A673 (cell line): ENCODE measurements around the gene TTC7B.

Experiments
- EZH2 ChIP-seq: fragments of 200-600 bp; sonication (generic); IDR thresholded peaks from 2 replicates; pipeline ENCODE4 v1.6.1; 2017; ENCODE audit warnings: borderline replicate concordance, low read depth, mild to moderate bottlenecking, mixed read lengths, antibody characterized with exemption, low read length; ENCODE audit not compliant: poor library complexity, severe bottlenecking
- TF ChIP-seq, protein P1 (sequence below): fragments of 300-800, 200-600 bp; sonication (generic); conservative IDR thresholded peaks from 2 replicates; pipeline ENCODE4 v1.5.1; 2017; ENCODE audit warnings: low read depth, mild to moderate bottlenecking, antibody characterized with exemption, low read length, moderate library complexity, mixed read lengths

DNA sequence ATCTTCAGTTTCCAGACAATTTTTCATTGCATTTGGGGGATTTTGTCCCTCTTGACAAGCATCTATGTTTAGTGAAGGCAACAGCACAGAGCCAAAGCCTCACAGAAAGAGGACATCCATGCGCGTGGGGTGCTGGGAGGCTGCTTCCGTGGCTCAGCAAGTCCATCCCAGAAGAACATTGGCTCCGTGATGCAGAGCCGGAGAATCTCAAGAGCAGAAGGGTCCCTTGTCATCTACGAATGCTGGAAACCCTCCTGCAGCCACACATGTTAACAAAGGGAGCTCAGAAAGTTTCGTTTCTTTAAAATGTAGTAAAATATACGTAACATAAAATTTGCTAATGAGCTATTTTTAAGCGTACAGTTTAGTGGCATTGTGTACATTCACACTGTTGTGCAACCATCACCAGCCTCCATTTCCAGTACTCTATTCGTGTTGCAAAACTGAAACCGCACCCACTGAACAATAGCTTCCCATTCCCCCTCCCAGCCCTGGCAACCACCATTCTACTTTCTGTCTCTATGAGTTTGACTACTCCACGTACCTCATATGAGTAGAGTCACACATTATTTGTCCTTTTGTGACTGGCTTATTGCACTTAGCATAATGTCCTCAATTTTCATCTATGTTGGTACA, 185.9 kb downstream of the TTC7B start:
- TF ChIP-seq, protein P1, sequence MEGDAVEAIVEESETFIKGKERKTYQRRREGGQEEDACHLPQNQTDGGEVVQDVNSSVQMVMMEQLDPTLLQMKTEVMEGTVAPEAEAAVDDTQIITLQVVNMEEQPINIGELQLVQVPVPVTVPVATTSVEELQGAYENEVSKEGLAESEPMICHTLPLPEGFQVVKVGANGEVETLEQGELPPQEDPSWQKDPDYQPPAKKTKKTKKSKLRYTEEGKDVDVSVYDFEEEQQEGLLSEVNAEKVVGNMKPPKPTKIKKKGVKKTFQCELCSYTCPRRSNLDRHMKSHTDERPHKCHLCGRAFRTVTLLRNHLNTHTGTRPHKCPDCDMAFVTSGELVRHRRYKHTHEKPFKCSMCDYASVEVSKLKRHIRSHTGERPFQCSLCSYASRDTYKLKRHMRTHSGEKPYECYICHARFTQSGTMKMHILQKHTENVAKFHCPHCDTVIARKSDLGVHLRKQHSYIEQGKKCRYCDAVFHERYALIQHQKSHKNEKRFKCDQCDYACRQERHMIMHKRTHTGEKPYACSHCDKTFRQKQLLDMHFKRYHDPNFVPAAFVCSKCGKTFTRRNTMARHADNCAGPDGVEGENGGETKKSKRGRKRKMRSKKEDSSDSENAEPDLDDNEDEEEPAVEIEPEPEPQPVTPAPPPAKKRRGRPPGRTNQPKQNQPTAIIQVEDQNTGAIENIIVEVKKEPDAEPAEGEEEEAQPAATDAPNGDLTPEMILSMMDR = no peak
- no peak for TF ChIP-seq EZH2
